Measurements from ENCODE around the gene HEPACAM2. TPM values are rescaled to one million over a fixed set of nuclear protein-coding genes. Genes with fewer than 3 reads are reported as not detected.

HEPACAM2 gene
- polyA plus RNA-seq, 1 experiment: not detected

DNA sequence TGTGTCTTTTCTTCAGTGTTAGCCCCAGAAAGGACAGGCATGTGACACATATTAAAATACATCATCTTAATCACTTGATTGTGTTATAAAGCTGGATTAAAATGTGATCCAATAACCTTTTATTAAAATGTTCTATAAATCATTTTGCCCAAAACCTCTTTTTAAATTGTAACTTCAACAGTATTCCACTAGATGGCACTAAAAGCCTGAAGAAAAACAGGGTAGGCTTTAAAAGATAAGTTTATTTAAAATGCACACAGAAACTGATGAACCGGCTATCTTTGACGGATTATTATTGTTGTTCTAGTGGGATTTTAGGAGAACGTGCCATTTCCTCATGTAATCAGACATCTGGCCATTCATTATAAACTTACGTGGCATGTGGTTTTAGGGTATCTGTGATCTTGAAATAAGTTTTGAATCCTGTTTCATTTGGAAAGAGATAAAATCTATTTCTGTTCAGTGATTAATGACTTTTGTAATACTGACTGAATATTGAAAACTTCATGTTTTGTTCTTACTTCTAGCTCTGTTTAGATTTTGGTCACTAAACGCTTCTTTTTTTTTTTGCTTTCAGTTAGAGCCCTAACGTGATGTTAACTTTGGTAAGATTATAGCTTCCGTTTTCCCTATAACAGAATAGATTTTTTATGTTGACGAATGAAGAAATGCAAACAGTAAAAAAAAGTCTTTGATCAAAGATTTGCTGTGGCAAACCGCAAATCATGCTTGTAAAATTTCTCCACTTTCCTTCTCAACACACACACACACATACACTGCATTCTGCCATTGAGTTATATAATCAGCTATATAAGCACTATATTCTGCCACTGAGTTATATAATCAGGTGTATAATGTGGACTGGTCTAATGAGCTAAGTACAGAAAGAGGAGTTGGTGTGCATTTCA is 19.5 kb upstream of the HEPACAM2 start:
- TF ChIP-seq, protein P1, sequence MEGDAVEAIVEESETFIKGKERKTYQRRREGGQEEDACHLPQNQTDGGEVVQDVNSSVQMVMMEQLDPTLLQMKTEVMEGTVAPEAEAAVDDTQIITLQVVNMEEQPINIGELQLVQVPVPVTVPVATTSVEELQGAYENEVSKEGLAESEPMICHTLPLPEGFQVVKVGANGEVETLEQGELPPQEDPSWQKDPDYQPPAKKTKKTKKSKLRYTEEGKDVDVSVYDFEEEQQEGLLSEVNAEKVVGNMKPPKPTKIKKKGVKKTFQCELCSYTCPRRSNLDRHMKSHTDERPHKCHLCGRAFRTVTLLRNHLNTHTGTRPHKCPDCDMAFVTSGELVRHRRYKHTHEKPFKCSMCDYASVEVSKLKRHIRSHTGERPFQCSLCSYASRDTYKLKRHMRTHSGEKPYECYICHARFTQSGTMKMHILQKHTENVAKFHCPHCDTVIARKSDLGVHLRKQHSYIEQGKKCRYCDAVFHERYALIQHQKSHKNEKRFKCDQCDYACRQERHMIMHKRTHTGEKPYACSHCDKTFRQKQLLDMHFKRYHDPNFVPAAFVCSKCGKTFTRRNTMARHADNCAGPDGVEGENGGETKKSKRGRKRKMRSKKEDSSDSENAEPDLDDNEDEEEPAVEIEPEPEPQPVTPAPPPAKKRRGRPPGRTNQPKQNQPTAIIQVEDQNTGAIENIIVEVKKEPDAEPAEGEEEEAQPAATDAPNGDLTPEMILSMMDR (IDR thresholded peaks at IDR 0.05; ENCODE audit: insufficient read depth, low read depth, low read length): peak; percentile 35; the same call in 1 of the 2 replicates
- ChIA-PET POLR2A (interaction anchor here (0.6 kb wide), 1 partner anchor 73 kb away, joined by 4 read pairs; no protein-coding TSS in a partner anchor), CTCF (interaction anchor here (0.7 to 4.0 kb wide), 15 partner anchors 9 to 304 kb away, joined by 3 to 38 read pairs (median 4); partner anchors contain the start of gene VPS50)
- Histone ChIP-seq H3K36me3 (ENCODE audit: control insufficient read depth, insufficient read depth, low read length) (no peaks in the 10 kb centered on the region), H3K27me3 (ENCODE audit: control insufficient read depth, insufficient read depth, low read length) (no peaks in the 10 kb centered on the region), H3K4me3 (ENCODE audit: low read depth, low read length) (no peak overlapping the region)
- no peak for DNase-seq (ENCODE audit: low read depth)

DNA sequence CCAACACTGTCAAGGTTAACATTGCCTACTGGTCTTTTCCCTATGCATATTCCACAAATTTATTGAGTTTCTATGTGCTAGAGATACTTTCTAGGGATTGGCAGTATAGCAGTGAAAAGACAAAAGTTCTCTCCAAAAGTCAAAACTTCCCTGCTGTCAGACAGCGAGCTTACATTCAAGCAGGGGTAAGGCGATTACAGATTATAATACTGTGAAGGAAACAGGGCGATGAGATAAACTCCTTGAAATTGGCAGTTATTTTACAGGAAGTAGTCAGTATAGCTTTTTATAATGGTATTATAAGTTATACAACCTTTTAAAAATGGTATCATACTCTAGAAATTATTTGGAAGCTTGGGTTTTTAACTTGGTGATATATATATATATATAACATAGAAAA is 15.8 kb upstream of the HEPACAM2 start:
- DNase-seq (ENCODE audit: low read depth): no peak
- H3K4me3 ChIP-seq (ENCODE audit: low read depth, low read length): no peak overlapping the region
- H3K27me3 ChIP-seq (ENCODE audit: control insufficient read depth, insufficient read depth, low read length): no peaks in the 10 kb centered on the region
- TF ChIP-seq, protein P1 (IDR thresholded peaks at IDR 0.05; ENCODE audit: insufficient read depth, low read depth, low read length): no peak
- ChIA-PET POLR2A (interaction anchor here (0.5 kb wide), 1 partner anchor 187 kb away, joined by 4 read pairs; no protein-coding TSS in a partner anchor), CTCF (interaction anchor here (0.6 to 3.2 kb wide), 4 partner anchors 10 to 310 kb away, joined by 4 to 11 read pairs (median 5); partner anchors contain the start of gene VPS50)
- H3K36me3 ChIP-seq (ENCODE audit: control insufficient read depth, insufficient read depth, low read length): no peaks in the 10 kb centered on the region

DNA sequence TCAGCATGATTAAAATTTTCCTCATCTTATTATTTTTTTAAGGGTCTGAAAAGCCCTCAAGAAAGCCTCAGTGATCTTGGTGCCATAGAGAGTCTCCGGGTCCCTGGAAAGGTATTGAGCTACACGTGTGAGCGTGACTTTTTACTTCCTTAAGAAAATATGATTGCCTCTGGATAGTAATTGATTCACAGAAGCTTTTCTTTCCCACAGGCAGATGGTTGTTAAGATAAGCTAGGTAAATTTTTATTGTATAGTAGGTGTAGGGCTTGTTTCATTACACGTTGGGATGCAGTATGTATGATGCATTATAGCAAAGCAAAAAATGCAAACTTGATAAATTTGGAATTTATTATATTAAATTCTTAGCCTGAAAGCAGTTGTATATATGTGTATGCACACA is 13.6 kb upstream of the HEPACAM2 start:
- ChIA-PET CTCF (interaction anchor here (1.2 to 3.2 kb wide), 2 partner anchors 12 to 311 kb away, joined by 4 to 11 read pairs; no protein-coding TSS in a partner anchor), POLR2A (no interaction called here)
- TF ChIP-seq, protein P1 (IDR thresholded peaks at IDR 0.05; ENCODE audit: insufficient read depth, low read depth, low read length): no peak

DNA sequence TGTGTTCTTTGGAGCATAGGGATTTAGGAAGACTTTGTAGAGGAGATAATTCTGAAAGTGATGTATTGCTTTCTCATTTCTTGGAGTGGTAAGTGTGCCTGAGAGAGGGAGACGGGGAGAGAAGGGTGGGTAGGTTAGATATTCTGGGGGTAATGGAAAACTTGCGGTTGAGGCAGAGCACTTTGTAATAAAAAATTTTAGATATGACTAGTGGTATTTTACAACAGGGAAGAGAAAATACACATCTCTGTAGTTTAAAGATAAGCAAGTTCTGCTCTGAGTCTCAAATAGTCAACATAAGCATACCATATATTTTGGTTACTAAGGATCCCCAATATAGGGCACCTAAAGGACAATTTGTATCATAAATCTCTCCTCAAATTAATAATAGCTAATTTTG is 12.5 kb upstream of the HEPACAM2 start:
- TF ChIP-seq, protein P1 (IDR thresholded peaks at IDR 0.05; ENCODE audit: insufficient read depth, low read depth, low read length): no peak
- ChIA-PET POLR2A (no interaction called here), CTCF (interaction anchor here (1.2 kb wide), 1 partner anchor 11 kb away, joined by 4 read pairs; no protein-coding TSS in a partner anchor)
- DNase-seq (ENCODE audit: low read depth): no peak
- Histone ChIP-seq H3K36me3 (ENCODE audit: control insufficient read depth, insufficient read depth, low read length) (no peaks in the 10 kb centered on the region), H3K4me3 (ENCODE audit: low read depth, low read length) (no peak overlapping the region), H3K27me3 (ENCODE audit: control insufficient read depth, insufficient read depth, low read length) (no peaks in the 10 kb centered on the region)

More for the DNA sequence above, 13.6 kb upstream of the HEPACAM2 start:
- no peaks in the 10 kb centered on the region for H3K36me3 ChIP-seq (ENCODE audit: control insufficient read depth, insufficient read depth, low read length)
- H3K27me3 ChIP-seq (ENCODE audit: control insufficient read depth, insufficient read depth, low read length): no peaks in the 10 kb centered on the region
- no peak overlapping the region for H3K4me3 ChIP-seq (ENCODE audit: low read depth, low read length)
- DNase-seq (ENCODE audit: low read depth): no peak

DNA sequence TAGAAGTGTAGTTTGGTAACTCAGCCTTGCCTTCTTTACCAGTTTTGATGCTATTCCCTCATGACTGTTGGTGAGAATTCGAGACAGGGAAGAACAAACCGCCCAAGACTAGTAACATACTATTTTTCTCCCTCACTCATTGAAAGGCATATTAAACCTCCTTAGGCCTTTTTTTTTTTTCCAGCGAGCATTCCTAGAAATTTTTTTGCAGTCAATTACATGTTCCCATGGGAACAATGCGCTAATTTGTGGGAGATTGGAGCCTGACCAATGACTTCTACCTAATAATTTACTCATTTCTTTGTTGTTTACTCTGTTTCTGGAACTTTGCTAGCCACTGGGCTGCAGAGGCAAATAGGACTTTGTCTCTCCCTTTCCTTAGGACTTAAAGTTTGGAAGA is 11.9 kb upstream of the HEPACAM2 start:
- TF ChIP-seq, protein P1 (IDR thresholded peaks at IDR 0.05; ENCODE audit: insufficient read depth, low read depth, low read length): no peak

More for the DNA sequence above, 11.9 kb upstream of the HEPACAM2 start:
- ChIA-PET POLR2A (no interaction called here), CTCF (no interaction called here)
- Histone ChIP-seq H3K4me3 (ENCODE audit: low read depth, low read length) (no peak overlapping the region), H3K36me3 (ENCODE audit: control insufficient read depth, insufficient read depth, low read length) (no peaks in the 10 kb centered on the region), H3K27me3 (ENCODE audit: control insufficient read depth, insufficient read depth, low read length) (no peaks in the 10 kb centered on the region)
- DNase-seq (ENCODE audit: low read depth): no peak

Data from BJ (cell line).